SK-N-SH (cell line): ENCODE data around the gene ARHGAP40.

Experiments
- NRF1 ChIP-seq: IDR thresholded peaks from 2 replicates; pipeline ENCODE4 v1.6.1; 2012; ENCODE audit warnings: low read depth, mild to moderate bottlenecking, low read length
- RCOR1 ChIP-seq: fragments of 150-350 bp; IDR thresholded peaks from 2 replicates; pipeline ENCODE4 v1.6.1; 2017; ENCODE audit warnings: antibody characterized with exemption, low read length
- RFX5 ChIP-seq: IDR thresholded peaks from 2 replicates; pipeline ENCODE4 v1.6.1; 2012; ENCODE audit warnings: mild to moderate bottlenecking, improper control_type of control experiment, low read length
- TF ChIP-seq, protein P1 (sequence below): fragments of 200-600 bp; sonication (generic); IDR thresholded peaks from 2 replicates; pipeline ENCODE4 v1.6.1; 2017; ENCODE audit warnings: antibody characterized with exemption, mild to moderate bottlenecking, moderate library complexity
- TF ChIP-seq, protein P2 (sequence below): IDR thresholded peaks from 2 replicates; pipeline ENCODE4; 2012

DNA sequence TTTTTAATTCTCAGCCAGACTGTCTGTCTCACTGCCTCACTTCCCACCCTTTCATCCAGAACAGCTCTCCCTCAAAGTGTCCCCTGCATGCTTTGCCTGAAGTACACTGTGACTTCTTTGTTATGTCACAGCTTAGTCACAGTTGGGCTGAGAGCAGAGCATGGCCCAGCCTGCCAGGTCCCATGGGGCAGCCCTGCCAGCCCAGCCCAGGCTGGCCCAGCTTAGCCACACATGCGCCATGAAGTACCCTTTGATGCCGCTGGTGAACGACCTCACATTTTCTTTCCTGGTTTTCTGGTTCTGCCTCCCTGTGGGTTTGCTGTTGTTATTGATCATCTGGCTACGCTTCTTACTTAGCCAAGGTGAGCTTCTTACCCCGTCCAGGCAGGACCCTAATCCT, 20.6 kb upstream of the ARHGAP40 start, which contains the start of gene ADIG:
- TF ChIP-seq, protein P1, sequence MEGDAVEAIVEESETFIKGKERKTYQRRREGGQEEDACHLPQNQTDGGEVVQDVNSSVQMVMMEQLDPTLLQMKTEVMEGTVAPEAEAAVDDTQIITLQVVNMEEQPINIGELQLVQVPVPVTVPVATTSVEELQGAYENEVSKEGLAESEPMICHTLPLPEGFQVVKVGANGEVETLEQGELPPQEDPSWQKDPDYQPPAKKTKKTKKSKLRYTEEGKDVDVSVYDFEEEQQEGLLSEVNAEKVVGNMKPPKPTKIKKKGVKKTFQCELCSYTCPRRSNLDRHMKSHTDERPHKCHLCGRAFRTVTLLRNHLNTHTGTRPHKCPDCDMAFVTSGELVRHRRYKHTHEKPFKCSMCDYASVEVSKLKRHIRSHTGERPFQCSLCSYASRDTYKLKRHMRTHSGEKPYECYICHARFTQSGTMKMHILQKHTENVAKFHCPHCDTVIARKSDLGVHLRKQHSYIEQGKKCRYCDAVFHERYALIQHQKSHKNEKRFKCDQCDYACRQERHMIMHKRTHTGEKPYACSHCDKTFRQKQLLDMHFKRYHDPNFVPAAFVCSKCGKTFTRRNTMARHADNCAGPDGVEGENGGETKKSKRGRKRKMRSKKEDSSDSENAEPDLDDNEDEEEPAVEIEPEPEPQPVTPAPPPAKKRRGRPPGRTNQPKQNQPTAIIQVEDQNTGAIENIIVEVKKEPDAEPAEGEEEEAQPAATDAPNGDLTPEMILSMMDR, result no peak
- TF ChIP-seq, protein P2, sequence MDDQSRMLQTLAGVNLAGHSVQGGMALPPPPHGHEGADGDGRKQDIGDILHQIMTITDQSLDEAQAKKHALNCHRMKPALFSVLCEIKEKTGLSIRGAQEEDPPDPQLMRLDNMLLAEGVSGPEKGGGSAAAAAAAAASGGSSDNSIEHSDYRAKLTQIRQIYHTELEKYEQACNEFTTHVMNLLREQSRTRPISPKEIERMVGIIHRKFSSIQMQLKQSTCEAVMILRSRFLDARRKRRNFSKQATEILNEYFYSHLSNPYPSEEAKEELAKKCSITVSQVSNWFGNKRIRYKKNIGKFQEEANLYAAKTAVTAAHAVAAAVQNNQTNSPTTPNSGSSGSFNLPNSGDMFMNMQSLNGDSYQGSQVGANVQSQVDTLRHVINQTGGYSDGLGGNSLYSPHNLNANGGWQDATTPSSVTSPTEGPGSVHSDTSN, result no peak
- TF ChIP-seq NRF1 (no peak), RCOR1 (no peak), RFX5 (no peak)
